Mammary epithelial cell (primary cell): ENCODE data around the gene ARHGAP26.

Source experiments
- EZH2 ChIP-seq: IDR thresholded peaks from 2 replicates; pipeline ENCODE4 v1.6.1; 2012; ENCODE audit warnings: low read length, inconsistent platforms, borderline replicate concordance
- TF ChIP-seq, protein P1 (sequence below), 2 donors: IDR thresholded peaks in 1 of 2; conservative IDR thresholded peaks in 1 of 2; 2 replicates each; pipeline ENCODE4 v1.5.1; 2011 to 2012; ENCODE audit warnings: inconsistent platforms in 2 of 2, low read length in 2 of 2, mild to moderate bottlenecking in 2 of 2, control low read depth in 1 of 2, low read depth in 1 of 2; ENCODE audit not compliant: insufficient read depth in 1 of 2; ENCODE audit errors: extremely low read depth in 1 of 2

DNA sequence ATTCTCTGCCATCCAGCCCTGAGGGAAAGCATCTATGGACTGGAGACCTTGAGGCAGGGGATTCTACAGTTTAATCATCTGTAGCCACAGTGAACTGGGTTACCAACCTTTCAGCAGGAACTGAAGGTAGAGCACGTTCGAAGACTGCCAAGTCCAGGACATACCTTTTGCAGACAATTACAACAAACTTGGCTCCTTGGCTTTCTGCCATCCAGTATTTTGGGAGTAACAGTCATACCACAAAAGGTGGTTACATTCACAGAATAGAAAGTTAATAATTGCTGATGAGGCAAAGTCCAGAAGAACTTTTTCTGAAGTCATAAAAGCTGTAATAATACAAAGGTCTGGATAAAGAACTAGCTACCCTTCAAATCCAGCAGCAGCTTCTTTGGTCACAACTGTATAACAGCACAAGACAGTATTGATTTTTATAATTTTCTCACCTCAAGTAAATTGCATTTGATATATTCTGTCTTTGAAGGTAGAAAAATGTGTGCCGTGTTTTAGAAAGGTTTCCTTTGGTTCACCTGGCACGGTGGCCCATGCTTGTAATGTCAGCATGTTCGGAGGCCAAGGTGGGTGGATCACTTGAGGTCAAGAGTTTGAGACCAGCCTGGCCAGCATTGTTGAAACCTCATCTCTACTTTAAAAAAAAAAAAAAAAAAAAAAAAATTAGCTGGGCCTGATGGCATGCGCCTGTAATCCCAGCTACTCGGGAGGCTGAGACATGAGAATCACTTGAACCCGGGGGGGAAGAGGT is 396.7 kb downstream of the ARHGAP26 start:
- TF ChIP-seq, protein P1, sequence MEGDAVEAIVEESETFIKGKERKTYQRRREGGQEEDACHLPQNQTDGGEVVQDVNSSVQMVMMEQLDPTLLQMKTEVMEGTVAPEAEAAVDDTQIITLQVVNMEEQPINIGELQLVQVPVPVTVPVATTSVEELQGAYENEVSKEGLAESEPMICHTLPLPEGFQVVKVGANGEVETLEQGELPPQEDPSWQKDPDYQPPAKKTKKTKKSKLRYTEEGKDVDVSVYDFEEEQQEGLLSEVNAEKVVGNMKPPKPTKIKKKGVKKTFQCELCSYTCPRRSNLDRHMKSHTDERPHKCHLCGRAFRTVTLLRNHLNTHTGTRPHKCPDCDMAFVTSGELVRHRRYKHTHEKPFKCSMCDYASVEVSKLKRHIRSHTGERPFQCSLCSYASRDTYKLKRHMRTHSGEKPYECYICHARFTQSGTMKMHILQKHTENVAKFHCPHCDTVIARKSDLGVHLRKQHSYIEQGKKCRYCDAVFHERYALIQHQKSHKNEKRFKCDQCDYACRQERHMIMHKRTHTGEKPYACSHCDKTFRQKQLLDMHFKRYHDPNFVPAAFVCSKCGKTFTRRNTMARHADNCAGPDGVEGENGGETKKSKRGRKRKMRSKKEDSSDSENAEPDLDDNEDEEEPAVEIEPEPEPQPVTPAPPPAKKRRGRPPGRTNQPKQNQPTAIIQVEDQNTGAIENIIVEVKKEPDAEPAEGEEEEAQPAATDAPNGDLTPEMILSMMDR (conservative IDR thresholded peaks at IDR 0.05 in 1 of 2, IDR thresholded peaks at IDR 0.05 in 1 of 2; ENCODE audit: extremely low read depth in 1 of 2, insufficient read depth in 1 of 2, low read depth in 1 of 2, low read length in 2 of 2) = no peak
- no peak for TF ChIP-seq EZH2
